NT2/D1 (cell line): Measurements from ENCODE around the gene SLC9A9.

Source experiments
- YY1 ChIP-seq: IDR thresholded peaks from 2 replicates; pipeline ENCODE4 v1.6.1; 2011; ENCODE audit not compliant: insufficient read length, insufficient read depth
- ZNF274 ChIP-seq: IDR thresholded peaks from 2 replicates; pipeline ENCODE4 v1.6.1; 2011; ENCODE audit warnings: mild to moderate bottlenecking, low read depth, low read length

- no peak for TF ChIP-seq YY1
- TF ChIP-seq ZNF274 = no peak
Measured at GRCh38 chr3:143384076-143384475, 464.2 kb downstream of the SLC9A9 start.
